Natural killer cell treated with Interleukin-12 subunit alpha and Interleukin-12 subunit beta and Interleukin-15 and Interleukin-18, amount 100 ng/mL, for 72 hours (primary cell): Measurements from ENCODE around the gene SLC24A4. TPM values are rescaled to one million over a fixed set of nuclear protein-coding genes. Genes with fewer than 3 reads are reported as not detected.

Source experiments
- ATAC-seq, 2 donors: fragments of 150-1000 bp; cut with Tn5 transposase in 1 of 2; sonication (Bioruptor Pico), chemical (Tn5 transposase) in 1 of 2; 2 replicates each; pipeline ENCODE4 v1.10.0; 2021
- DNase-seq: peaks from one replicate; pipeline ENCODE4 v3.0.0; 2022; ENCODE audit warnings: low spot score
- H3K27ac Mint-ChIP-seq, 2 donors: 1 replicate in 1 of 2; 2 replicates in 1 of 2; pipeline ENCODE4 v1.8.0; 2022; ENCODE audit warnings: mixed read lengths in 2 of 2, mild to moderate bottlenecking in 1 of 2, moderate library complexity in 1 of 2
- H3K27me3 Mint-ChIP-seq, 2 donors: 1 replicate in 1 of 2; 2 replicates in 1 of 2; pipeline ENCODE4 v1.8.0; 2022; ENCODE audit warnings: mixed read lengths in 2 of 2
- H3K36me3 Mint-ChIP-seq: one replicate; pipeline ENCODE4 v1.8.0; 2022; ENCODE audit warnings: mixed read lengths
- H3K4me1 Mint-ChIP-seq, 2 donors: 1 replicate in 1 of 2; 2 replicates in 1 of 2; pipeline ENCODE4 v1.8.0; 2022; ENCODE audit warnings: low read depth in 2 of 2, mixed read lengths in 2 of 2, mild to moderate bottlenecking in 1 of 2
- H3K4me3 Mint-ChIP-seq: one replicate; pipeline ENCODE4 v1.8.0; 2022; ENCODE audit warnings: mixed read lengths
- H3K9me3 Mint-ChIP-seq: 2 replicates; pipeline ENCODE4 v1.8.0; 2022; ENCODE audit warnings: mixed read lengths
- total RNA-seq, 2 donors: library from RNA; stranded (reverse); gene quantifications; one replicate each; pipeline ENCODE4 v1.2.3, GENCODE V29; 2022

Gene SLC24A4, protein sequence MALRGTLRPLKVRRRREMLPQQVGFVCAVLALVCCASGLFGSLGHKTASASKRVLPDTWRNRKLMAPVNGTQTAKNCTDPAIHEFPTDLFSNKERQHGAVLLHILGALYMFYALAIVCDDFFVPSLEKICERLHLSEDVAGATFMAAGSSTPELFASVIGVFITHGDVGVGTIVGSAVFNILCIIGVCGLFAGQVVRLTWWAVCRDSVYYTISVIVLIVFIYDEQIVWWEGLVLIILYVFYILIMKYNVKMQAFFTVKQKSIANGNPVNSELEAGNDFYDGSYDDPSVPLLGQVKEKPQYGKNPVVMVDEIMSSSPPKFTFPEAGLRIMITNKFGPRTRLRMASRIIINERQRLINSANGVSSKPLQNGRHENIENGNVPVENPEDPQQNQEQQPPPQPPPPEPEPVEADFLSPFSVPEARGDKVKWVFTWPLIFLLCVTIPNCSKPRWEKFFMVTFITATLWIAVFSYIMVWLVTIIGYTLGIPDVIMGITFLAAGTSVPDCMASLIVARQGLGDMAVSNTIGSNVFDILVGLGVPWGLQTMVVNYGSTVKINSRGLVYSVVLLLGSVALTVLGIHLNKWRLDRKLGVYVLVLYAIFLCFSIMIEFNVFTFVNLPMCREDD
- under 1 TPM; 0.17 to 0.36 TPM for total RNA-seq

DNA sequence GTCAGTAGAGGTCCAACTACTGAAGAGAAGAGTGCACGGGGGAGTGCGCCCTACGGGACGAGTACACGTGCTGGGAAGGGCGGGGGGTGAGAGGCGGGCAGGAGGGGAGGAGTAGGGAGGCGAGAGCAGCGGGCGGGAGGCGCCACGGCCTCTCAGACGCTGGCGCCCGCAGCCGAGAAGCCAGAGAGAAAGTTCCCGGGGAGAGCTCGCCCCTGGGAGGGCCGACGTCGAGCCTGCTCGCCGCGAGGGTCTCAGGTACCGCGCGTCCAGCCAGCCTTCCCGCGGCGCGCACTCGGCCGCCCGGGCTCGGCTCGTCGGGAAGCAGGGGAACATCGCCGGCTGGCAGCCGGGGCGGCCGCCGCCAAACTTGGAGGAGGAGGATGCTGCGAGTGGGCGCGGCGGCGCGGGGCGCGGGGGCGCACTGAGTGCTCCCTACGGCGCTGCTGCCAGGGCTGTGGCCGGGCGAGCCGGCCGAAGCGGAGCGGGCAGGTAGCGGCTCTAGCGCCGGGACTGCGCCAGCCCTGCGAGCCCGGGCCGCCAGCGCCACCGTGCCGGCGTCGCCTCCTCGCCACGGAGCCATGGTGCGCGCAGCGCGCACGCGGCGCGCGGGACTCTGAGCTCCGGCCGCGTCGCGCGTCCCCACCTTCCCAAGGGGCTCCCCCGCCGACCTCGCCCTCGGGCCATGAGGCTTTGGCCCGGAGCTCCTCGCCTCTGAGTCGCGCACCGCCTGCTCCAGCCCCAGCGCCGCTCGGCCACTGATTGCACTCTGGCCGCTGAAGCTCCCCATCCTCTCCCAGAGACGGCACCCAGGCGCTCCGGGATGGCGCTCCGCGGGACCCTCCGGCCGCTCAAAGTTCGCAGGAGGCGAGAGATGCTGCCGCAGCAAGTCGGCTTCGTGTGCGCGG, at the start of gene SLC24A4:
Gene SLC24A4, plus strand, starts transcription at position 155 of the 905 bp plus-strand sequence. Its CDS starts 666 bp downstream, at position 821.
- Mint-ChIP-seq H3K4me1 (peaks cover 0 to 3% of the 10 kb centered on the region in 2 donors), H3K4me3 (peak within 1 kb of the TSS; percentile 73), H3K9me3 (no peaks in the 10 kb centered on the region), H3K27ac (no peak within 1 kb of the TSS), H3K36me3 (no peaks in the 10 kb centered on the region), H3K27me3 (peaks cover 41 to 57% of the 10 kb centered on the region in 2 donors)
- ATAC-seq: peak; percentile 37 to 62
- no peak for DNase-seq

- no peaks in the 10 kb centered on the region for H3K36me3 Mint-ChIP-seq
- H3K27ac Mint-ChIP-seq: no peak overlapping the region
- no peak for DNase-seq
Observed at GRCh38 chr14:92273166-92273565, 49.8 kb upstream of the SLC24A4 start.

DNA sequence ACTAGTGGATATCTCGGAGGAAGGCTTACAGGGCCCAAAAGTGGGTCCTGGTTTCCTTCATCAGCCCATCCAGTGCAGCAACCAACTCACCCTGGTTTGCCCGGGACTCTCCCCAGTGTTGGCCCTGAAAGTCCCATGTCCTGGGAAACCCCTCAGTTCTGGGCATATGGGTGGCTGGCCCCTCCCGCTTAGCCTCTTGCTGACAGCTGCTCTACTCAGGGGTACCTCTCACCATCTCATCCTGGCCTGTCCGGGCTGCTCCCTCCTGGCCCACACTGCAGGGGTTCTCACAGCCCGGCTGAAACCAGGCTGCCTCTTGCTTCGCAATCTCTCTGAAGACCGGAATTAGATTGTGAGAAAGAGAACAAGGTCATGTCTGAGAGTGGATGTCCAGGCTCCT, 48.9 kb upstream of the SLC24A4 start:
- Mint-ChIP-seq H3K9me3 (no peaks in the 10 kb centered on the region), H3K4me3 (no peak overlapping the region), H3K36me3 (no peaks in the 10 kb centered on the region), H3K4me1 (peaks cover 0 to 3% of the 10 kb centered on the region in 2 donors), H3K27me3 (peaks cover 6 to 12% of the 10 kb centered on the region in 2 donors), H3K27ac (no peak overlapping the region)
- no peak for DNase-seq
- peak; percentile 46 to 53 for ATAC-seq

More at GRCh38 chr14:92273166-92273565, 49.8 kb upstream of the SLC24A4 start:
- no peak for ATAC-seq
- Mint-ChIP-seq H3K4me3 (no peak overlapping the region), H3K27me3 (peaks cover 6 to 14% of the 10 kb centered on the region in 2 donors), H3K9me3 (no peaks in the 10 kb centered on the region), H3K4me1 (peaks cover 0 to 3% of the 10 kb centered on the region in 2 donors)

DNA sequence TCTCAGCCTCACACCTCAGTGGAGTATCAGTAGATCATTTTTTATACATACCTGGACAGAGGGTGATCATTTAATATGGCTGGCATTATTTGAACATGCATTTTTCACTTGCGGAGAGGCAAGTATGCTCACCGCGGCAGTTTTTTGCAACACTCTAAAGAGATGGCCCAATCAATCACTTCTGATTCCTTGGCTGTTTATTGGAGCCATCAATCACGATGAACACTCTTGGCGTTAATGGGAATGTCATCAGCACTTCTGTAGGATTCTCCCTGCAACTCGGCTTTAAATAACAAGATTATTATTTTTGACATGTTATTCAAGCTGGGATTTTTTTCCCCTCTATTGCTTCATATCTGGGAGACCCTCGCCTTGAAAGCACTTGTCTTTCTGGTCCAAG, 46.9 kb upstream of the SLC24A4 start:
- Mint-ChIP-seq H3K27ac (no peak overlapping the region), H3K36me3 (no peaks in the 10 kb centered on the region), H3K9me3 (no peaks in the 10 kb centered on the region), H3K4me1 (peaks cover 9 to 10% of the 10 kb centered on the region in 2 donors), H3K4me3 (no peak overlapping the region), H3K27me3 (peaks cover 6 to 8% of the 10 kb centered on the region in 2 donors)
- DNase-seq (no peak), ATAC-seq (no peak)

- Mint-ChIP-seq H3K4me3 (no peak overlapping the region), H3K9me3 (no peaks in the 10 kb centered on the region), H3K36me3 (no peaks in the 10 kb centered on the region), H3K27me3 (peaks cover 2 to 3% of the 10 kb centered on the region in 2 donors), H3K27ac (no peak overlapping the region), H3K4me1 (peaks cover 13 to 15% of the 10 kb centered on the region in 2 donors)
- no peak for ATAC-seq
- no peak for DNase-seq
Observed at GRCh38 chr14:92277031-92277430, 45.9 kb upstream of the SLC24A4 start.

GRCh38 chr14:92280554-92281262, 42.3 kb upstream of the SLC24A4 start:
- ATAC-seq: peak; percentile 70 to 73
- Mint-ChIP-seq H3K27me3 (no peaks in the 10 kb centered on the region), H3K4me3 (peak overlapping the region; percentile 68), H3K4me1 (peaks cover 12 to 13% of the 10 kb centered on the region in 2 donors), H3K36me3 (no peaks in the 10 kb centered on the region), H3K27ac (peak overlapping the region; percentile 47 to 66), H3K9me3 (no peaks in the 10 kb centered on the region)
- no peak for DNase-seq

- no peak overlapping the region for H3K27ac Mint-ChIP-seq
- peaks cover 3 to 7% of the 10 kb centered on the region in 2 donors for H3K27me3 Mint-ChIP-seq
- ATAC-seq (no peak), DNase-seq (no peak)
- H3K4me1 Mint-ChIP-seq: peaks cover 12 to 13% of the 10 kb centered on the region in 2 donors
- no peaks in the 10 kb centered on the region for H3K36me3 Mint-ChIP-seq
- no peaks in the 10 kb centered on the region for H3K9me3 Mint-ChIP-seq
- H3K4me3 Mint-ChIP-seq: no peak overlapping the region
Observed at GRCh38 chr14:92282669-92283068, 40.3 kb upstream of the SLC24A4 start.

GRCh38 chr14:92285311-92285710, 37.7 kb upstream of the SLC24A4 start:
- Mint-ChIP-seq H3K9me3 (no peaks in the 10 kb centered on the region), H3K4me1 (peaks cover 11 to 12% of the 10 kb centered on the region in 2 donors), H3K4me3 (no peak overlapping the region), H3K36me3 (no peaks in the 10 kb centered on the region), H3K27me3 (peaks cover 12 to 22% of the 10 kb centered on the region in 2 donors), H3K27ac (no peak overlapping the region)
- no peak for ATAC-seq
- DNase-seq: no peak

DNA sequence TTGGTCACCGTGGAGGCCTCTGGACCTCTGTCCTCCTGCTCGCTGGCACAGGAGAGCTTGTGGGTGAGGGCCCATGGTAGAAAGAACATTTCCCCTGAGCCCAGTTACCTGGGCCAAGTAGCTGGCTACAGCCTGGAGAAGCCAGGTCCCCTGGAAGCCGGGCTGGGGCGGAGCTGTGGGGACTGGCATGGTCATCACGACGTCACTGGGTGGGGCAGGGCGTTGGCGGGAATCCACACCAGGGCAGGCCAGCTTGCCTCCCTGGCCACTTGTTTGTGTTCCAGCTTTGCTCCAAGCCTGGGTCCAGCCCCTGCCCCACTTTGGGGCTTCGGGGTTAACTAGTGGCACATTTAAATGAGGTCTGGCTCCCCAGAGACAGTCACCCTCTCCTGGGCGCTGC, 35.0 kb upstream of the SLC24A4 start:
- Mint-ChIP-seq H3K4me1 (no peaks in the 10 kb centered on the region), H3K27me3 (peaks cover 17 to 29% of the 10 kb centered on the region in 2 donors), H3K27ac (no peak overlapping the region), H3K9me3 (no peaks in the 10 kb centered on the region), H3K4me3 (no peak overlapping the region), H3K36me3 (no peaks in the 10 kb centered on the region)
- ATAC-seq (peak in 1 of 2 donors; percentile 38), DNase-seq (no peak)

GRCh38 chr14:92288994-92289660, 33.8 kb upstream of the SLC24A4 start:
- Mint-ChIP-seq H3K4me1 (no peaks in the 10 kb centered on the region), H3K9me3 (no peaks in the 10 kb centered on the region), H3K4me3 (no peak overlapping the region), H3K36me3 (no peaks in the 10 kb centered on the region), H3K27ac (no peak overlapping the region), H3K27me3 (peaks cover 17 to 29% of the 10 kb centered on the region in 2 donors)
- ATAC-seq (no peak), DNase-seq (no peak)

GRCh38 chr14:92292673-92293072, 30.3 kb upstream of the SLC24A4 start:
- no peak for ATAC-seq

GRCh38 chr14:92294506-92294905, 28.5 kb upstream of the SLC24A4 start:
- Mint-ChIP-seq H3K27me3 (peaks cover 11 to 27% of the 10 kb centered on the region in 2 donors), H3K4me3 (no peak overlapping the region), H3K36me3 (no peaks in the 10 kb centered on the region), H3K9me3 (no peaks in the 10 kb centered on the region), H3K4me1 (no peaks in the 10 kb centered on the region), H3K27ac (no peak overlapping the region)
- no peak for ATAC-seq
- no peak for DNase-seq

More at GRCh38 chr14:92292673-92293072, 30.3 kb upstream of the SLC24A4 start:
- H3K27me3 Mint-ChIP-seq: peaks cover 18 to 32% of the 10 kb centered on the region in 2 donors
- no peak overlapping the region for H3K27ac Mint-ChIP-seq
- H3K4me1 Mint-ChIP-seq: no peaks in the 10 kb centered on the region
- no peak overlapping the region for H3K4me3 Mint-ChIP-seq
- no peaks in the 10 kb centered on the region for H3K36me3 Mint-ChIP-seq
- DNase-seq: no peak
- no peaks in the 10 kb centered on the region for H3K9me3 Mint-ChIP-seq
